NOMO-1 treated with DMSO at 0.1 percent for 48 hours (cell line): ENCODE measurements around the gene HMGN4.
"Not testable (repeated sequence)": the region's sequence is repeated elsewhere in the genome, so short reads cannot be mapped to it uniquely, and the experiment has no call there.

ENCODE experiments used
- DNase-seq: peaks from one replicate; lab custom pipeline; 2025; ENCODE audit not compliant: unreplicated experiment; lab: John Stamatoyannopoulos, UW

The HMGN4 gene

DNA sequence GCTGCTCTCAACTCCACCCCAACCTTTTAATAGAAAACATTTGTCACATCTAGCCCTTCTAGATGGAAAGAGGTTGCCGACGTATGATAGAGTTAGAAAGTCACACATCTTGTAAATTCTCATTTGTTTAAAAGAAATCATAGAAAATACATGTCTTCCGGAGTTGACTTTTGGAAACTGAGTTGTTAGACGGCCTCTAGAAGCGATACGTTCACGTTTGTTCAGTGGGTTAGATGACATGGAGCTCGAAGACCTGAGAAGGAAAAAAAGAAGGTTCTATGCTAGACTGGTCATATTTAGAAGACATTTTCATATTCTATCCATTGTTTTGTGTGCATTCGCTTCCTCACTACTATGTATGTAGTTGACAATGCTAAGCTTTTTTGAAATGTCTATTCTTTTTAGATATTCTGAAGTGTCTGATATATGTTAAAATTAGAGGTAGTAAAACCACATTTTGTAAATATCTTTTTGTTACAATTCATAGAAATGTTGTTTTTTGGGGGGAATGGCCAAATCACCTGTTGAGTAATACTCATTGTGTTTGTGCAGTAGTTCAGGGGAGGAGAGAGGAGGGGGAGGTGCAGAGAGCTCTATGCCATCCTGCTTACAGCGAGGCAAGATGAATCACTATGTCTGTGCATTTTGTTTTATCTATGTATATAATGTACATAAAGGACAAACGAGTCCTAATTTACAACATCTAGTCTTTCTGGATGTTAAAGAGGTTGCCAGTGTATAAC lies 15.5 kb upstream of the HMGN4 start:
- peak; percentile 44 for DNase-seq

DNA sequence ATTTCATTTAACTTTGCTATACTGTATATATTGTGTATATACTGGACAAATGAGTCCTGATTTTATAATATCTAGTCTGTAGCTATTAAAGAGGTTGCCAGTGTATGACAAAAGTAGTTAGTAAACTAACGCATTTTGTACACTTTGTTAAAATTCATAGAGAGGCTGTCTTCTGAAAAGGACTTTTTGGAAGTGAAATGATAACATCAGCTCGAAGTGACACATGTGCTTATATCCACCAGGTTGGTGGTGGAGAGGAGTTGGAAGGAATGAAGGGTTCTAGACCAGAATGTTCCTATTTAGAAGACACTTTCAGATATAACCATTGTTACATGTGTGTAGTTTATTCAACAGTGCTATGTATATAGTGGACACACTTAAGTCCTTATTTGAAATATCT lies 13.9 kb upstream of the HMGN4 start:
- not testable (repeated sequence) for DNase-seq

DNA sequence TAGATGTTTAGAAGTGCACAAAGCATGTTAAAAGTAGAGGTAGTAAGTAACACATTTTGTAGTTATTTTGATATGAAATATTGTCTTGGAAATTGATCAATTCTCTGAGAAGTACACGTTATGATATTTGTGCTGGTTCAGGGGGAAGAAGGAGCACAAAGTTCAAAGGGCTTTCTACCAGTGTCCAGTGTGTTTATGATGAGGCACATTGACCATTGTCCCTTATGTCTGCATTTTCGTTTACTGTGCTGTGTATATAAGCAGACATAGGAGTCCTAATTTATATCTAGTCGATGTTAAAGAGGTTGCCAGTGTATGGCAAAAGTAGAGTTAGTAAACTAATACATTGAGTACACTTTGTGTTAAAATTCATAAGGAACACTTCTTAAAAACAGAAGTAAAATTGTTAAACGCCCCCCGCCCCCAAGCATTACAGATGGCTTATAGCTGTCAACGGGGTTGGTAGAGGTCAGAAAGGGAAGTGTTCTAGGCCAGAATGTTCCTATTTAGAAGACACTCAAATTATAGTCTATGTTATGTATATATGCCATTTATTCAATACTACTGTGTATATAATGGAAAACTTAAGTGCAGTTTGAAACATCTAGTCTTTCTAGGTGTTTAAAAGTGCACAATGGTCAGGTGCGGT lies 13.3 kb upstream of the HMGN4 start:
- peak; percentile 54 for DNase-seq

DNA sequence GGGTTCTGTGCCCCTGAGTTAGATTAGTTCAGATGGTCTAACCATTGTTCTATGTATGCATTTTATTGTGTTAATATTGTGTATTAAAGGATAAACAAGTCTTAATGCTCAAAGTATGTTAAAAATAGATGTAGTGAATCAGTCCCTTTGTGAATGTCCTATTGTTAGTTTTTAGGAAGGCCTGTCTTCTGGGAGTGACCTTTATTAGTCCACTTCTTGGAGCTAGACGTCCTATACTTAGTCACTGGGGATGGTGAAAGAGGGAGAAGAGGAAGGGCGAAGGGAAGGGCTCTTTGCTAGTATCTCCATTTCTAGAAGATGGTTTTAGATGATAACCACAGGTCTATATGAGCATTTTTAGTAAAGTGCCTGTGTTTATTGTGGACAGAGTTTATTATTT lies 12.3 kb upstream of the HMGN4 start:
- DNase-seq = no peak

DNA sequence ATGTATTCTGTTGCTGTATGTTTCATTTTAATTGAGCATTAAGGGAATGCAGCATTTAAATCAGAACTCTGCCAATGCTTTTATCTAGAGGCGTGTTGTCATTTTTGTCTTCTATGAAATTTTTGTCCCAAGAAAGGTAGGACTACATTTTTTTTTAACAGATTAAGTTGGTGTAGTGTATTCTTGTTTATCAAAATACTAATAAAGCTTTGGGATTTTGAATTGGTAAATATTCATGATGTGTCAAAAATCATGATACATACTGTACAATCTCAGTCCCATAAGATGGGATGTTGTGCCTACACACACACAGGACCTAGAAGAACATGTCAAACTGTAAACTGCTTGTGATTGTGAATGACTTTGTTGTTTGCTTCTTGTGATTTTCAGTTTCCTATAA lies 11.2 kb upstream of the HMGN4 start:
- no peak for DNase-seq

DNA sequence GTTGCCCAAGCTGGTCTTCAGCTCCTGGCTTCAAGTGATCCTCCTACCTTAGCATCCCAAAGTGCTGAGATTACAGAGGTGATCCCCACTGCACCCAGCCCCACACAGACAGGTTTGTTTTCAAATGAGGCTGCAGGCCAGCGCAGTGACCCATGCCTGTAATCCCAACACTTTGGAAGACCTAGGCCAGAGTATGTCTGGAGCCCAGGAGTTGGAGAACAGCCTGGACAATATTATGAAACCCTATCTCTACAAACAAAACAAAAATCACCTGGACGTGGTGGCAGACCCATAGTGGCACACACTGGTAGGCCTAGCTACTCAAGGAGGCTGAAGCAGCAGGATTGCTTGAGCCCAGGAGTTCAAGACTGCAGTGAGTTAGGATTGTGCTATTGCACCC lies 8.0 kb upstream of the HMGN4 start:
- DNase-seq = no peak

DNA sequence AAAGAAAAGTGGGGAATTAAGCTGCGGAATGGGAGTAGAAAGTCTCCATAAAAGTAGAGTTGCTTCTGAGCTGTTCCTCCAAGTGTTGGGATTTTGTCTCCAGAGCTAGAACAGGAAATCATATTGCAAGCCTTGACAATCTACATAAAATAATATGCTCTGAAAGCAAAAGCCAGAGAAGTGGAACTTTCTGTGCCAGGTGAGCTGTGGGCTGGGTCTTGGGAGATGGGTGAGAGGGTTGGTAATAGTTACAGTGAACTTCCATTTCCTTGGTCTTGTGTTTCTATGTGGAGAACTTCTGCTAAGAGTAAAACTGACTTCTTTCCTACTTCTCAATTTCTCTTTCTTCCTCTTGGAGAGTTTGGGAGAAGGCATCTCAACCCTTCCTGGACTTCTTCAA lies 6.3 kb upstream of the HMGN4 start:
- DNase-seq = no peak

DNA sequence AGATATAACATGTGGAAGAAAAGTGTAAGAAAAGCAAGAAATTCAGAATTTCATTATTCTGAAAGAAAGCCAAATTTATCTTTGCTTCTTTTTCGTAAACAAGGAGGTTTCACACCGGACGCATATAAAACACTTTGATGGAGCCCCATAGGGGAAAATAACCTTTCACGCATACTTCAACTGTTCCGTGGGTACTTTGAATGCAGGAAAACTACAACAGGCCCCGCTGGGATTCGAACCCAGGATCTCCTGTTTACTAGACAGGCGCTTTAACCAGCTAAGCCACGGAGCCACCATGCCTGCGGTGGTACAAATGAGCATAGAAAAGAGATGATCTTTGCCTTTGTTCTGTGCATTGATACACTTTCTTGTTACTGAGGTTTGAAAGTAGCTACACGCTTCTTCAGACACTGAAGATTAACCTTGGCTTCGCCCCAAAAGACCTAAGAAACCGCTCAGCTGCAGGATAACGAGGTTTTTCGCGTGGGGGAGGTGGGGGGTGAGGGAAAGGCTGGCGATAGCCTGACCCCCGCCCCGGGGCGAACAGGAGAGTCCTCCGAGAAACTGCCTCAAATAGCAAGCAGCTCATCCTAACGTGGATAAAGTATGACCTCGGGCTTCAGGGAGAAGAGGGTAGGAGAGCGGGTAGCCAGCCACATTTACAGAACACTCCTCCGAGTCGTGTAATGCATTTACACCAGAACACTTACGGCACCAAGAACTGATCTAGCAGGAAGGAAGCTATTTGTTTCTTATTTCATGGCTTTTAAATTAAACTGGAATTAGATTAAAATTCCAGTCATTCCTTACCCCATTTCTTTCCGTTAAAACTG lies 5.3 kb upstream of the HMGN4 start:
- peak; percentile 78 for DNase-seq

DNA sequence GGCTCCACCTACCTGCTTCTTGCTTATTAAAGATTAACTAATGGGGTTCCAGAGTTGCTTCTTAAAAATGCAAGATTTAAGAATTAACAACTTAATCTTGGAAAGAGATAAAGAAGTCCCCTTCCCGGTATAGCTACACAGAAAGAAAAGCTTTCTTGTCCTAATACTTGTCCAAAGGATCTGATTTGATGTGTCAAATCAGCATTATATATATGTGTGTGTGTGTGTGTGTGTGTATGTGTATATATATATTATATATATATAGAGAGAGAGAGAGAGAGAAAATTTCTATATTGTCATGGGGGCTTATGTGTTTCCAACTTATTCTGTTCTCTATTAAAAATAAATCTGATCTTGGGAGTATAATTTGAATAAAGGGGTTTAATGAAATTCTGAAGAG lies 4.6 kb upstream of the HMGN4 start:
- DNase-seq = no peak

DNA sequence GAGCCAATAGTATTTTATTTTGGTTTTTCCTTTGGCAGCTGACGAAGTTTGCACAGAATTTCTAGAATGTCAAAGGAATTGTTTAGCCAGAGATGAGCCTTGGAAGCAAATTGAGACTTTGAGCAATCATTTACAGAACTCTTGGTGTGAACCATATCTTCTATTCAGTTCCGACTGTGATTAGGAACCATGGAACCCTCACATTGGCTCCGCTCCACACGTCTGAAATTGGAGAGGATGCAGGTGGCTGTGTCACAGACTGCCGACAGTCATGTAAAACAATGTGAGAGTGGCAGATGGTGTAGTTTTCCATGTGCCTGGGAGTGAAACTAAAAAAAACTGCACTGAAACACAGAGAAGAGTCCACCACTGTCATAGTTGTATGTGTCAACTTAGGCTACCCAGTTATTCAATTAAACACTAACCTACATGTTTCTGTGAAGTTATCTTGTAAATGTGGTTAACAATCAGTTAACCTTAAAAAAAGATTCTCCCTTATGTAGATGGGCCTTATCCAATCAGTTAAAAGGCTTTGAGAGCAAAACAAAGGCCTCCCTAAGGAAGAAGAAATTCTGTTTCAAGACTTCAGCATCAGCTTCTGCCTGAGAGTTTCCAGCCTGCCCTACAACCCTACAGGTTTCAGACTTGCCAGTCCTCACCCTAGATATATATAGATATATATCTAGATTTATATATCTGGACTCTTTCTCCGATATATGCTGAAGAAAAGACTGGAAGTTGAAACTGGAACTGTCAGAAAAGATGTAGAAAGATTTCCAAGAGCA lies 3.3 kb upstream of the HMGN4 start:
- DNase-seq = no peak

DNA sequence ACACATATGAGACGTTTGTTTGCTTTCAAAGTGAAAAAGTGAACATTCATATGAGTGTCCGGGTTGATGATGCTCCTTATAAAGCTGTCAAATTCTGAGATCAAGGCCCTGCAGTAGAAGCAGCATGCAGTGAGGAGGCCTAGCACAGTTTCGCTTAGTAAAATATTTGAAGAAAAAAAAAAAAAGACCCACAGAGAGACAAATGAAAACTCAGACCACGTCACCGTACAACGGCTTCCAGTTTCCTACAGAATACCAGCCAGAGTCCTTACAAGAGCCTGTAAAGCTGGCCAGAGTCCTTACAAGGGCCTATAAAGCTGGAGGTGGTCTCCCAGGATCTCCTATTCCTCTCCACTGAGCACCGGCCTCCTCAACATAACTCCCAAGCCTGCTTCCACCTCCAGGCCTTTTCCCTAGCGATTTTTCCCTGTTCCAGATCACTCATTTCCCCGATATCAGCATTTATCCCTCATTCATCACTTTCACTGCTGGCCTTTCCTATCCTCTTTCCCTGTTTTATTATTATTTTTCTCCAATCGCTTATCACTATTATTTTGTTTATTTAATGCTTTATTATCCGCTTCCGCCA lies 1.5 kb upstream of the HMGN4 start:
- no peak for DNase-seq

DNA sequence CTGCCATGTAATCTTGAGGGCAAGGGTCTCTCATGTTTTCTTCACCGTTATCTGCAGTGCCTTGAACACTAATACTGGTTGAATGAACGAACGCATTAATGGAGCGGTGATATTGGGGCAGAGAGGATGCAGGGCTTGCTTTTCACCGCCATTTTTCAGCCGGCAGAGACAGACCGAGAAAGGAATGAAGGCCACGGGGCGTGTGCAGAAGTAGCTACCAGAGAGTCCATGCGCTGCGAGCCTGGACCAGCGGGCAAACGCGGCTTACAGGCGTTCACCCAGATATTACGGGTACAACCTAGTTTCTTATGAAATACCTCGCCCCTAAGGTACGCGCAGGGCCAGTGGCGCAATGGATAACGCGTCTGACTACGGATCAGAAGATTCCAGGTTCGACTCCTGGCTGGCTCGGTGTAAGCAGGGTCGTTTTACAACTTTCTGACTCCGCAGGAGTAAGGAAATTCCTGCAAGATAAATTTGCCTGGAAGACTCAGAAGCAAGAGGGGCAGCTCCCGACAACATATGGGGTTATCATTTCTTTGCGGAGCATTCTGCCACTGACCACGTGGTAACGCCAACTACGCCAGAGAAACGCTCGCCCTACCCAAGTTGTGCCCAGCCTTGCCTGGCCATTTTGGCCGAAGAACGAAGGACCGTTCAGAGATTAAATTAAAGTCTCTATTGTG lies 863 bp upstream of the HMGN4 start:
- peak; percentile 92 for DNase-seq

DNA sequence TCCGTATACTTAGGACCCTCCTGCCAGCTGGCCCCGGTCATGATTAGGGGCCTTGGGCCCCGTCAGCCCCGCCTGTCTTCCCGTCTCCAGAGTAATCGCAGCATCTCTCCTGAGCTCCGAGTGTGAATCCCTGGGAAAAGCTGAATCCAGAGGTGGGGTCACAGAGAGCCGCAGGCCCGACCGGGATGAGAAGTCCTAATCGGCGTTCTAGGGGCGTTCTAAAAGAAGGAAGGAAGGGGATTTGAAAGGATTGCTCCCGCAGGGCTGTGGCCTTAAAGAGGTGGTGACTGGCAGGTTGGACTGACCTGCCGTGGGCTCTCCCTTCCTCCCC lies 371 bp downstream of the HMGN4 start:
- DNase-seq = no peak

DNA sequence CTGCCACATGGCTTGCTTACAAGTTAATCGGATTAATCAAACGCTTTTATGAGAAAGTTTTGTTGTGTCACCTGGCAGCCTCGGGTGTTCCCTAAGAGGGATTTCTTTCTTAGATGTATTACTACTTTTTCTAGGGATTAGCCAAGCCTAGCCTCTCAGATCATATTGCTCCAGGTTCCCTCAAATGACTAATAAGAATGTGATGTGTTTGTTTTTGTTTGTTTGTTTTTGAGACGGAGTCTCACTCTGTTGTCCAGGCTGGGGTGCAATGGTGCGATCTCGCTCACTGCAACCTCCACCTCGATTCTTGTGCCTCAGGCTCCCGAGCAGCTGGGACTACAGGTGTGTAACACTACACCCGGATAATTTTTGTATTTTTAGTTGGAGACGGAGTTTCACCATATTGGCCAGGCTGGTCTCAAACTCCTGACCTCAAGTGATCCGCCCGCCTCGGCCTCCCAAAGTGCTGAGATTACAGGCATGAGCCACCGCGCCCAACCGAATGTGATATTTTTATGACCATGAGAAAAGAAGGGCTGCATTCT lies 977 bp downstream of the HMGN4 start:
- no peak for DNase-seq

DNA sequence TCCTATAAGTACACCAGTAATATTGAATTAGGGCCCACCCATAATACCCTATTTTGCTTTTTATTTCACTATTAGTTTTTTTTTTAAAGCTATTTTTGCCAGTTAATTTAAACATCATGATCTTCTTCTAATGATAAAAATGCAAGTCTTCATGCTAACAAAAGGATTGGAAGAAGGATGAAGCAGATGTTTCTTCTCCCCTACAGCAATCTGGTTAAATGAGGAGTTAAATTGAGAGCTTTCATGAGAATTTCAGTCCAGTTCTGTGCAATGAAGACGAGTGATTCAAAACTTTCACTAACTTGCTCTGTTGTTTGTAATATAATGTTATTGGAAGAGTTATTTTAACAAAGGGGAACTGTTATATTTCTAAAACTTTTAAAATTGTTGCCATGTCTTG lies 3.4 kb downstream of the HMGN4 start:
- no peak for DNase-seq

DNA sequence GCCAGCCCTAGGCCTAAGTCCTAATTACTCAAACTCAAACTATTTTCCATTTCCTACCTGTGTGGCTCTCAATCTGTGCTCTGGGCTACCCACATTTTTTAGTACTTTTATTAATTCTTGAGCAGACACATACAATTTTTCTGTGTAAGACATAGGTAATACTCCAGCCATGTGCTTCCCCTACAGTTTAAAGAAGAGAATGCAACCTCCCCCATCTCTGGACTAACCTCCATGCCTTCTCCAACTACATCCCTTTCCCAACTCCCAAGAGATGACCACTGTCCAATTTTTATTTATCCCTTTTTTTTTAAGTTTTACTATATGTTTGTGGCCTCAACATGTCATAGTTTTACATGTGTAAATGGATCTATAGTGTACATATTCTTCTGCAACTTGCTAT lies 5.8 kb downstream of the HMGN4 start:
- no peak for DNase-seq

DNA sequence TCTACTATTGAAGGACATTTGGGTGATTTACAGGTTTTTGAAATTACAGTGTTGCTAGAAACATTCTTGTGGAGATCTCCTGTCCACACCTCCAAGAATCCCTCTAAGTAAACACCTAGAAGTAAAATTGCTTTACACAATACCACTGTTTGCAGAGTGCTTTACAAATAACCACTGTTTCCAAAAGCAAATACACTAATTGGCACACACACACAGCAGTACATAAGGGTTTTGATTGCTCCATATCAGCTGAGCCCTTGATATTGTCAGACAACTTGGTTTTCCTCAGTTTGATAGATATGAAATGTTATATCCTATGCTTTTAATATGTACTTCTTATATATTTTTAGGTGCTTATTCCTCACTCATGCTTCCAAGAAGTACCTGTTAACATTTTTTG lies 6.3 kb downstream of the HMGN4 start:
- DNase-seq = no peak

DNA sequence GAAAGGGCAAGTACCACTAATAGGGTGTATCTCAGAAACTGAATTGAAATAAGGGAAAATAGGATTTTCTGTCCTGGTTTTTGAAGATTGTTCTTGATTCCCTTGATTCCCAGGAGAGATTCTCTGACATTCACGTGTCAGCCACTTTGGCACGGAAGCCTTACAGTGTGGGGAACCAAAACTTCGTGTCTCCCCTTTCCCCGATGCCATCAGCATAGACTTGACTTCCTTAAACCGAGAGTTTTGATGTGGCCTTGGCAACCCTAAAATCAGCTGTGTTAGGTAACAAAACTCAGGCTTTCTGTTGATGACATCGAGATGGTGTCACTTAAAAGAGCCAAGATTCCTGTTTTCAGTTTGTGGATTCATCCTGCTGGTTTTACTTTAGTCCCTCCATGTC lies 7.5 kb downstream of the HMGN4 start:
- peak; percentile 79 for DNase-seq

DNA sequence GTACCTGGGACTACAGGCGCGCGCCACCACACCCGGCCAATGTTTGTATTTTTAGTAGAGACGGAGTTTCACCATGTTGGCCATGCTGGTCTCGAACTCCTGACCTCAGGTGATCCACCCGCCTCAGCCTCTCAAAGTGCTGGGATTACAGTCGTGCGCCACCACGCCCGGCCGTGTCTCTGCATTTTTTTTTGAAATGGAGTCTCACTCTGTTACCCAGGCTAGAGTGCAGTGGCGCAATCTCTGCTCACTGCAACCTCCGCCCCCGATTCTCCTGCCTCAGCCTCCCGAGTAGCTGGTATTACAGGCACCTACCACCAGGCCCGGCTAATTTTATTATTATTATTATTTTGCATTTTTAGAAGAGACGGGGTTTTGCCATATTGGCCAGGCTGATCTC lies 9.2 kb downstream of the HMGN4 start:
- not testable (repeated sequence) for DNase-seq
